Upper lobe of left lung (tissue), 6 donors: ENCODE measurements around the gene HS3ST2. TPM values are rescaled to one million over a fixed set of nuclear protein-coding genes. Genes with fewer than 3 reads are reported as not detected.

Source experiments
- ATAC-seq, 2 donors: fragments of 200-7000 bp; cut with Tn5 transposase; one replicate each; pipeline ENCODE4 v1.9.1; 2022; ENCODE audit warnings: mild to moderate bottlenecking in 2 of 2, moderate library complexity in 2 of 2; ENCODE audit not compliant: low FRiP score in 2 of 2
- DNase-seq, 2 donors: peaks; one replicate each; pipeline ENCODE4 v3.0.0-alpha.2; 2019 to 2020
- H3K27ac ChIP-seq, 4 donors: fragments of 200-600 bp; sonication (generic); one replicate each; pipeline ENCODE4 v1.5.1; 2016 to 2019
- H3K27me3 ChIP-seq, 4 donors: fragments of 200-600 bp; sonication (generic); one replicate each; pipeline ENCODE4 v1.5.1; 2017 to 2019
- H3K36me3 ChIP-seq, 4 donors: fragments of 200-600 bp; sonication (generic); one replicate each; pipeline ENCODE4 v1.5.1; 2016 to 2019
- H3K4me1 ChIP-seq, 4 donors: fragments of 200-600 bp; sonication (generic); one replicate each; pipeline ENCODE4 v1.5.1; 2018 to 2019
- H3K4me3 ChIP-seq, 4 donors: fragments of 200-600 bp; sonication (generic); one replicate each; pipeline ENCODE4 v1.5.1; 2017 to 2019; ENCODE audit warnings: mild to moderate bottlenecking in 2 of 4, moderate library complexity in 1 of 4
- H3K9me3 ChIP-seq, 4 donors: fragments of 200-600 bp; sonication (generic); one replicate each; pipeline ENCODE4 v1.5.1; 2018 to 2019
- CTCF ChIP-seq, 6 experiments: fragments of 450-650 bp in 4 of 6; fragments of 200-600 bp in 2 of 6; sonication (generic) in 2 of 6; IDR thresholded peaks; one replicate each; pipeline ENCODE4 v1.5.1; 2016 to 2019; ENCODE audit warnings: antibody characterized with exemption in 6 of 6
- EP300 ChIP-seq, 4 donors: sonication (generic); formaldehyde crosslinking; IDR thresholded peaks; one replicate each; pipeline ENCODE4 v1.5.1; 2017; ENCODE audit warnings: antibody characterized with exemption in 4 of 4, control low read depth in 2 of 4
- POLR2A ChIP-seq, 4 donors: fragments of 450-650 bp; IDR thresholded peaks; one replicate each; pipeline ENCODE4 v1.5.1; 2016 to 2017; ENCODE audit warnings: antibody characterized with exemption in 4 of 4, mild to moderate bottlenecking in 2 of 4
- POLR2AphosphoS5 ChIP-seq, 2 donors: sonication (generic); formaldehyde crosslinking; IDR thresholded peaks; one replicate each; pipeline ENCODE4 v1.5.1; 2017; ENCODE audit warnings: antibody characterized with exemption in 2 of 2
- WGBS, 2 donors: methylation state at CpG; one replicate each; pipeline ENCODE4 v1.1.5; 2017 to 2018; 5-methylcytosine and 5-hydroxymethylcytosine counted together
- total RNA-seq, 6 donors: library from RNA; depleted of rRNA in 4 of 6; stranded (reverse); fragments of >200 nt in 4 of 6; gene quantifications; one replicate each; pipeline versions ENCODE4 v1.1.0 to v1.2.1, GENCODE V29; 2016 to 2021
- donor health status: DM: no; HTN: no; CAD: no; lungs with moderate emphysema.
- donor health status: DM: no; HTN: yes; CAD: no; lungs with severe emphysema.

Gene HS3ST2
- total RNA-seq, 6 donors from 2014 or later, result 2.8 to 18.9 (median 5.6) TPM

- Histone ChIP-seq H3K36me3 (no peaks in the 10 kb centered on the region), H3K4me1 (no peaks in the 10 kb centered on the region), H3K9me3 (no peaks in the 10 kb centered on the region), H3K27me3 (no peaks in the 10 kb centered on the region), H3K27ac (no peak overlapping the region), H3K4me3 (no peak overlapping the region)
- TF ChIP-seq POLR2A (IDR thresholded peaks at IDR 0.05) (no peak), POLR2AphosphoS5 (IDR thresholded peaks at IDR 0.05) (no peak), CTCF (IDR thresholded peaks at IDR 0.05) (no peak), EP300 (IDR thresholded peaks at IDR 0.05) (no peak)
- 85 to 90% methylated on average over 8 of the region's 8 CpGs for WGBS, 2 donors
- DNase-seq, result no peak
- no peak for ATAC-seq
Measured at GRCh38 chr16:22806811-22807210, 7.2 kb upstream of the HS3ST2 start.

GRCh38 chr16:22810226-22810625, 3.7 kb upstream of the HS3ST2 start:
- no peak for ATAC-seq

GRCh38 chr16:22813223-22813947, 577 bp upstream of the HS3ST2 start:
- Histone ChIP-seq H3K27ac (peak overlapping the region in 1 of 4 donors; percentile 58), H3K4me1 (peaks cover 7 to 17% (median 15%) of the 10 kb centered on the region in 4 donors), H3K27me3 (peaks cover 0 to 24% (median 9%) of the 10 kb centered on the region in 4 donors), H3K4me3 (peak overlapping the region in 3 of 4 donors; percentile 36 to 50 (median 49)), H3K9me3 (no peaks in the 10 kb centered on the region), H3K36me3 (no peaks in the 10 kb centered on the region)
- WGBS, 2 donors, result 5 to 6% methylated on average over 16 to 48 of the region's 59 CpGs
- no peak for TF ChIP-seq POLR2AphosphoS5 (IDR thresholded peaks at IDR 0.05)
- TF ChIP-seq CTCF (IDR thresholded peaks at IDR 0.05), result peak in 5 of 6 experiments; percentile 12 to 55 (median 35)
- peak; percentile 48 to 49 for ATAC-seq
- DNase-seq, result peak in 1 of 2 donors; percentile 84

More at GRCh38 chr16:22810226-22810625, 3.7 kb upstream of the HS3ST2 start:
- no peak for TF ChIP-seq POLR2A (IDR thresholded peaks at IDR 0.05)
- TF ChIP-seq POLR2AphosphoS5 (IDR thresholded peaks at IDR 0.05), result no peak
- TF ChIP-seq CTCF (IDR thresholded peaks at IDR 0.05), result no peak
- TF ChIP-seq EP300 (IDR thresholded peaks at IDR 0.05), result no peak
- DNase-seq, result no peak
- Histone ChIP-seq H3K36me3 (no peaks in the 10 kb centered on the region), H3K4me1 (peaks cover 7 to 17% (median 15%) of the 10 kb centered on the region in 4 donors), H3K4me3 (no peak overlapping the region), H3K9me3 (no peaks in the 10 kb centered on the region), H3K27ac (no peak overlapping the region), H3K27me3 (peaks cover 0 to 23% (median 9%) of the 10 kb centered on the region in 4 donors)

- Histone ChIP-seq H3K36me3 (no peaks in the 10 kb centered on the region), H3K4me1 (peaks cover 7 to 17% (median 15%) of the 10 kb centered on the region in 4 donors), H3K9me3 (no peaks in the 10 kb centered on the region), H3K27me3 (peaks cover 0 to 24% (median 9%) of the 10 kb centered on the region in 4 donors), H3K27ac (peak overlapping the region in 1 of 4 donors; percentile 15), H3K4me3 (peak overlapping the region; percentile 9 to 50 (median 42))
- TF ChIP-seq CTCF (IDR thresholded peaks at IDR 0.05) (no peak), POLR2A (IDR thresholded peaks at IDR 0.05) (no peak), EP300 (IDR thresholded peaks at IDR 0.05) (no peak), POLR2AphosphoS5 (IDR thresholded peaks at IDR 0.05) (no peak)
- peak in 1 of 2 donors; percentile 9 for ATAC-seq
- peak in 1 of 2 donors; percentile 85 for DNase-seq
- 6 to 15% methylated on average over 8 to 16 of the region's 41 CpGs for WGBS, 2 donors
Measured at GRCh38 chr16:22814711-22815105, 746 bp downstream of the HS3ST2 start.
